HepG2 (cell line): ENCODE measurements around the gene BTF3L4. TPM values are rescaled to one million over a fixed set of nuclear protein-coding genes. Genes with fewer than 3 reads are reported as not detected.

ENCODE experiments used
- ATAC-seq: fragments of 200-7000 bp; cut with Tn5 transposase; 3 replicates; pipeline ENCODE4 v1.9.1; 2020; ENCODE audit warnings: mild to moderate bottlenecking, moderate library complexity
- BruUV-seq: library from RNA; stranded (reverse); fragments of 400-500 nt; replicated peaks from 2 replicates; lab custom pipeline; 2021; lab: Mats Ljungman, UMichigan
- CTCF ChIA-PET: fragments of 300-600 bp; formaldehyde crosslinking; extraction: SDS; loops from one replicate; lab custom pipeline; 2021; ENCODE audit warnings: low total read pairs, inconsistent platforms, low intra/inter-chr PET ratio; lab: Yijun Ruan, JAX
- POLR2A ChIA-PET: fragments of 350-600 bp; sonication (Branson Sonifier 250); formaldehyde crosslinking; loops from one replicate; lab custom pipeline; 2020; ENCODE audit warnings: antibody characterized with exemption, inconsistent platforms; lab: Yijun Ruan, JAX
- DNase-seq: peaks from one replicate; pipeline ENCODE4 v3.0.0-alpha.2; 2015; ENCODE audit warnings: low spot score
- FAIRE-seq: peaks from 3 replicates; lab custom pipeline; 2011; peaks lifted over from hg19 to GRCh38; lab: Jason Lieb, UNC
- H2AFZ ChIP-seq: one replicate; pipeline ENCODE4 v1.6.1; 2011; ENCODE audit warnings: low read length, inconsistent platforms
- H3K27ac ChIP-seq: fragments of 300-600 bp; 3 replicates; pipeline ENCODE4 v1.8.0; 2011; ENCODE audit warnings: mixed run types, mild to moderate bottlenecking, mixed read lengths, low read length, inconsistent platforms; ENCODE audit not compliant: insufficient read depth; ENCODE audit errors: extremely low read length
- H3K27me3 ChIP-seq, 2 experiments: fragments of 200-600 bp in 1 of 2; 2 replicates in 1 of 2; 3 replicates in 1 of 2; pipeline versions ENCODE4 v1.6.0 to v1.8.0; 2011; ENCODE audit warnings: low read length in 2 of 2, mild to moderate bottlenecking in 2 of 2, moderate library complexity in 2 of 2, inconsistent platforms in 1 of 2; ENCODE audit not compliant: insufficient read depth in 2 of 2, control insufficient read depth in 1 of 2
- H3K36me3 ChIP-seq, 2 experiments: fragments of 200-600 bp in 1 of 2; replicated peaks in 1 of 2; 2 replicates in 1 of 2; 3 replicates in 1 of 2; pipeline versions ENCODE4 v1.5.1 to v1.8.0; 2011; ENCODE audit warnings: low read length in 2 of 2, inconsistent platforms in 1 of 2; ENCODE audit not compliant: insufficient read depth in 2 of 2, control insufficient read depth in 1 of 2
- H3K4me1 ChIP-seq: 2 replicates; pipeline ENCODE4 v1.5.1; 2012; ENCODE audit warnings: low read length, inconsistent platforms; ENCODE audit not compliant: insufficient read depth
- H3K4me2 ChIP-seq: 2 replicates; pipeline ENCODE4 v1.6.0; 2011; ENCODE audit warnings: low read depth, low read length, inconsistent platforms
- H3K4me3 ChIP-seq, 3 experiments: fragments of 200-600 bp in 1 of 3; sonication (generic), shearing (Covaris generic) in 1 of 3; replicated peaks in 1 of 3; 2 replicates each; pipeline ENCODE4 v1.5.1; 2011 to 2016; ENCODE audit warnings: low read length in 3 of 3, inconsistent platforms in 2 of 3, low read depth in 2 of 3, mild to moderate bottlenecking in 2 of 3, control low read depth in 1 of 3, mixed read lengths in 1 of 3; ENCODE audit not compliant: insufficient read depth in 1 of 3
- H3K79me2 ChIP-seq: one replicate; pipeline ENCODE4 v1.6.1; 2011; ENCODE audit warnings: low read length, inconsistent platforms; ENCODE audit not compliant: insufficient read depth
- H3K9ac ChIP-seq: 2 replicates; pipeline ENCODE4 v1.6.0; 2011; ENCODE audit warnings: mild to moderate bottlenecking, low read depth, low read length, inconsistent platforms; ENCODE audit not compliant: insufficient read depth
- H3K9me3 ChIP-seq: 2 replicates; pipeline ENCODE4 v1.5.1; 2012; ENCODE audit warnings: mild to moderate bottlenecking, low read length
- H4K20me1 ChIP-seq: 2 replicates; pipeline ENCODE4 v1.6.0; 2011; ENCODE audit warnings: inconsistent platforms, mild to moderate bottlenecking, low read length, moderate library complexity; ENCODE audit not compliant: insufficient read depth
- CERS6 ChIP-seq: sonication (generic); formaldehyde crosslinking; IDR thresholded peaks from 2 replicates; pipeline ENCODE4 v1.5.0; 2020; ENCODE audit warnings: missing genetic modification reagents
- GATA4 ChIP-seq: sonication (generic); IDR thresholded peaks from 2 replicates; pipeline ENCODE4 v1.6.1; 2016; ENCODE audit warnings: antibody characterized with exemption, low read depth, borderline replicate concordance
- HES4 ChIP-seq: sonication (generic); formaldehyde crosslinking; IDR thresholded peaks from 2 replicates; pipeline ENCODE4 v1.9.0; 2021; ENCODE audit warnings: mild to moderate bottlenecking, missing genetic modification reagents, borderline replicate concordance
- MAF1 ChIP-seq: sonication (generic); formaldehyde crosslinking; IDR thresholded peaks from 2 replicates; pipeline ENCODE4 v1.5.0; 2020; ENCODE audit warnings: missing genetic modification reagents, borderline replicate concordance
- NFKB2 ChIP-seq: sonication (generic); formaldehyde crosslinking; IDR thresholded peaks from 2 replicates; pipeline ENCODE4 v1.4.0; 2020; ENCODE audit warnings: missing genetic modification reagents, borderline replicate concordance
- NR2F1 ChIP-seq, 2 experiments: fragments of 450-650 bp in 1 of 2; formaldehyde crosslinking in 1 of 2; IDR thresholded peaks; 2 replicates each; pipeline versions ENCODE4 v1.5.0 to v1.6.1; 2016 to 2020; ENCODE audit warnings: mild to moderate bottlenecking in 1 of 2, missing compliant biosample characterization in 1 of 2, missing genetic modification reagents in 1 of 2, moderate library complexity in 1 of 2
- RCOR2 ChIP-seq: IDR thresholded peaks from 2 replicates; pipeline ENCODE4 v1.6.1; 2016; ENCODE audit warnings: missing biosample characterization, missing genetic modification reagents
- SMARCC2 ChIP-seq: fragments of 450-650 bp; IDR thresholded peaks from 2 replicates; pipeline ENCODE4 v1.6.1; 2017; ENCODE audit warnings: antibody characterized with exemption, mild to moderate bottlenecking
- SNAPC5 ChIP-seq: sonication (generic); formaldehyde crosslinking; IDR thresholded peaks from 2 replicates; pipeline ENCODE4 v1.8.1; 2023; ENCODE audit warnings: mild to moderate bottlenecking, missing genetic modification reagents, borderline replicate concordance
- ZBTB1 ChIP-seq: sonication (generic); formaldehyde crosslinking; IDR thresholded peaks from 2 replicates; pipeline ENCODE4 v1.4.0; 2020; ENCODE audit warnings: missing genetic modification reagents, borderline replicate concordance
- ZMAT5 ChIP-seq: sonication (generic); formaldehyde crosslinking; IDR thresholded peaks from 2 replicates; pipeline ENCODE4 v1.5.0; 2020; ENCODE audit warnings: mild to moderate bottlenecking, low read depth, missing genetic modification reagents, borderline replicate concordance
- ZNF230 ChIP-seq: sonication (generic); formaldehyde crosslinking; IDR thresholded peaks from 2 replicates; pipeline ENCODE4 v1.4.0; 2020; ENCODE audit warnings: mild to moderate bottlenecking, missing genetic modification reagents
- ZNF354B ChIP-seq: sonication (generic); formaldehyde crosslinking; IDR thresholded peaks from 2 replicates; pipeline ENCODE4 v1.8.0; 2022; ENCODE audit warnings: mild to moderate bottlenecking, missing genetic modification reagents
- ZNF414 ChIP-seq: sonication (generic); formaldehyde crosslinking; IDR thresholded peaks from 2 replicates; pipeline ENCODE4 v1.5.0; 2020; ENCODE audit warnings: missing genetic modification reagents
- ZNF546 ChIP-seq: sonication (generic); formaldehyde crosslinking; conservative IDR thresholded peaks from 2 replicates; pipeline ENCODE4 v1.8.1; 2023; ENCODE audit warnings: mild to moderate bottlenecking, missing genetic modification reagents
- ZNF672 ChIP-seq: sonication (generic); formaldehyde crosslinking; IDR thresholded peaks from 2 replicates; pipeline ENCODE4 v1.8.1; 2022; ENCODE audit warnings: missing genetic modification reagents
- ZNF780A ChIP-seq: sonication (generic); formaldehyde crosslinking; IDR thresholded peaks from 2 replicates; pipeline ENCODE4 v1.8.0; 2022; ENCODE audit warnings: mild to moderate bottlenecking, missing genetic modification reagents, moderate library complexity
- ZSCAN12 ChIP-seq: sonication (generic); formaldehyde crosslinking; IDR thresholded peaks from 2 replicates; pipeline ENCODE4 v1.9.0; 2021; ENCODE audit warnings: mild to moderate bottlenecking, missing genetic modification reagents
- WGBS: methylation state at CpG from one replicate; pipeline ENCODE4 v1.1.6; 2017; ENCODE audit warnings: low lambda C conversion rate; 5-methylcytosine and 5-hydroxymethylcytosine counted together
- in situ Hi-C: cut with HindIII; loops from 2 replicates; pipeline ENCODE4 v1.10.0; 2017; ENCODE audit warnings: low pct_unique_long_range_greater_than_20kb; ENCODE audit not compliant: extremely low pct_ligation_motif_present
- intact Hi-C: fragments of 100-400 bp; cut with micrococcal nuclease; formaldehyde crosslinking; loops from one replicate; pipeline ENCODE4 v1.10.0; 2022; ENCODE audit not compliant: unreplicated experiment
- polyA plus RNA-seq, 8 experiments: library from polyadenylated mRNA; depleted of rRNA in 3 of 8; stranded (reverse) in 7 of 8; unstranded in 1 of 8; fragments of >200 nt; fragmentation: Illumina TruSeq in 4 of 8; extraction: Trizol in 4 of 8; gene quantifications; 2 replicates each; pipeline versions ENCODE4 v1.2.1 to v1.2.3, GENCODE V29; 2011 to 2016; ENCODE audit warnings: low read depth in 4 of 8, missing spikeins in 1 of 8, mixed read lengths in 1 of 8; ENCODE audit not compliant: insufficient read depth in 1 of 8
- total RNA-seq, 5 experiments: library from RNA; depleted of rRNA; stranded (reverse); fragments of >200 nt; fragmentation: Illumina TruSeq; extraction: Trizol; gene quantifications; 2 replicates each; pipeline ENCODE4 v1.2.3, GENCODE V29; 2016; ENCODE audit warnings: low read depth in 1 of 5

BTF3L4 gene
- total and polyA plus RNA-seq, 2 of the 13 experiments (the other 11 are each of a cell fraction or from before 2014, with no cell fraction given) = 59.0 to 74.3 TPM

GRCh38 chr1:52059888-52060287 is 3.8 kb downstream of the BTF3L4 start:
- in situ Hi-C loops = no loop called here
- TF ChIP-seq RCOR2 (CRISPR knock-in tag) (no peak), SMARCC2 (no peak), ZNF672 (no peak), NR2F1 (CRISPR knock-in tag; IDR thresholded peaks at IDR 0.05) (no peak), ZNF230 (CRISPR knock-in tag) (no peak), ZNF354B (CRISPR knock-in tag) (no peak), GATA4 (no peak), HES4 (CRISPR knock-in tag) (no peak), ZSCAN12 (CRISPR knock-in tag) (no peak), ZBTB1 (CRISPR knock-in tag) (no peak), MAF1 (CRISPR knock-in tag) (no peak), ZNF414 (no peak), NFKB2 (no peak), SNAPC5 (no peak), CERS6 (CRISPR knock-in tag) (no peak), ZNF546 (CRISPR knock-in tag) (no peak), ZMAT5 (no peak), ZNF780A (CRISPR knock-in tag) (no peak)
- TF ChIP-seq, all 625 proteins: peak for 0
- no TSS peak for BruUV-seq
- peaks cover 15 to 38% of the 10 kb centered on the region in 2 experiments for H3K36me3 ChIP-seq
- no peaks in the 10 kb centered on the region for H3K9me3 ChIP-seq
- H3K79me2 ChIP-seq = peaks cover 68% of the 10 kb centered on the region
- ATAC-seq (no peak), FAIRE-seq (no peak), DNase-seq (no peak)
- 97% methylated on average over 1 of the region's 1 CpG for WGBS
- POLR2A ChIA-PET = interaction anchor here (1.2 to 1.9 kb wide), 3 partner anchors 10 to 20 kb away, joined by 4 to 11 read pairs (median 4); no protein-coding TSS in a partner anchor
- no peak overlapping the region for H3K4me3 ChIP-seq
- H3K27me3 ChIP-seq = no peaks in the 10 kb centered on the region; a peak in 1 of 5 replicates
- no peak overlapping the region for H2AFZ ChIP-seq
- H3K4me1 ChIP-seq = peaks cover 43% of the 10 kb centered on the region
- no peak overlapping the region for H3K9ac ChIP-seq
- no peak overlapping the region for H3K27ac ChIP-seq
- peaks cover 36% of the 10 kb centered on the region for H4K20me1 ChIP-seq
- CTCF ChIA-PET = no interaction called here
- 0 out of 2 replicates have a peak overlapping the region, but pooled peaks have one; percentile 40 for H3K4me2 ChIP-seq
- intact Hi-C loops = no loop called here
